MM.1S (cell line): ENCODE data around the gene DDX10.

Source experiments
- CTCF ChIP-seq: fragments of 300-600 bp; sonication (generic); IDR thresholded peaks from 2 replicates; pipeline ENCODE4 v1.5.1; 2016; ENCODE audit warnings: antibody characterized with exemption, low read length, mixed read lengths
- EZH2 ChIP-seq: fragments of 300-600 bp; sonication (generic); optimal IDR thresholded peaks from 2 replicates; pipeline ENCODE3; 2017; ENCODE audit warnings: low read depth, mild to moderate bottlenecking, antibody characterized with exemption, low read length, mixed read lengths

GRCh38 chr11:108875134-108875533 lies 210.3 kb downstream of the DDX10 start:
- TF ChIP-seq CTCF = no peak
- no peak for TF ChIP-seq EZH2
